Measurements from ENCODE around the gene EVA1A.

Gene EVA1A

DNA sequence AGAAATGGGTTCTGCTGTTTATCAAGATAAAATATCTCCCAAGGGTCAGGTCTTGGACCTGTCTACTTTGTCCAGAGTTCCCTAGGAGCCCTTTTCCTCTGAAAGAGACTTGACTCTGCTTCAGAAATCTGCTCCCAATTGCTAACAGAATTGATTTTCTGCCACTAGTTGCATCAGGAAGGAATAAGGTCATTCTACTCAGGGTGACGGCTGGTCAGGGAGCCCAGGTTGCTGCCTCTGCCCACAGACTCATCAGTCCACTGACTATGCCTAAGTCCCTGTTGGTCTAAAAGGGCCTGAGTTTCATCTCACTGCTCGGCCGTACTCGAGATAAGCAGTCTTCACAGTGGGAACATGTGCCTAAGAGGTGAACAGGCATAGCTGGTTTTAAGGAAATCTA is 61.2 kb downstream of the EVA1A start:
- H3K4me2 ChIP-seq (ENCODE audit: low read depth, low read length, poor library complexity, severe bottlenecking) = no peak overlapping the region
- no peaks in the 10 kb centered on the region for H3K9me2 ChIP-seq (replicated peaks; ENCODE audit: low read depth, low read length)
- peaks cover 4% of the 10 kb centered on the region for H3K4me1 ChIP-seq (ENCODE audit: insufficient read depth, low read length, poor library complexity, severe bottlenecking)
- no peak overlapping the region for H3K4me3 ChIP-seq (ENCODE audit: low read length, poor library complexity, severe bottlenecking)
- no peaks in the 10 kb centered on the region for H4K20me1 ChIP-seq (ENCODE audit: insufficient read depth, low read length, poor library complexity, severe bottlenecking)
- no peak overlapping the region for H2AFZ ChIP-seq (ENCODE audit: low read length)
- TF ChIP-seq EZH2phosphoT487 (IDR thresholded peaks at IDR 0.05; ENCODE audit: borderline replicate concordance) = no peak
- no peak for TF ChIP-seq CTCF (conservative IDR thresholded peaks at IDR 0.05; ENCODE audit: low read length)
- H3K36me3 ChIP-seq (ENCODE audit: insufficient read depth, low read length) = no peaks in the 10 kb centered on the region
- H3F3A ChIP-seq (ENCODE audit: low read depth) = no peaks in the 10 kb centered on the region
- H3K9ac ChIP-seq (ENCODE audit: low read depth, low read length, poor library complexity, severe bottlenecking) = no peak overlapping the region
- no peaks in the 10 kb centered on the region for H3K79me2 ChIP-seq (ENCODE audit: insufficient read depth, low read length)
- no peaks in the 10 kb centered on the region for H3K9me3 ChIP-seq (ENCODE audit: insufficient read depth, low read depth, low read length)
- H3K27me3 ChIP-seq (ENCODE audit: insufficient read depth, low read length, poor library complexity, severe bottlenecking) = no peaks in the 10 kb centered on the region

GRCh38 chr2:75498907-75499306 is 61.8 kb downstream of the EVA1A start:
- Histone ChIP-seq H3K4me3 (ENCODE audit: low read length, poor library complexity, severe bottlenecking) (no peak overlapping the region), H3K9me2 (replicated peaks; ENCODE audit: low read depth, low read length) (no peaks in the 10 kb centered on the region), H3K9ac (ENCODE audit: low read depth, low read length, poor library complexity, severe bottlenecking) (no peak overlapping the region), H3K4me2 (ENCODE audit: low read depth, low read length, poor library complexity, severe bottlenecking) (no peak overlapping the region), H3K27me3 (ENCODE audit: insufficient read depth, low read length, poor library complexity, severe bottlenecking) (no peaks in the 10 kb centered on the region), H2AFZ (ENCODE audit: low read length) (no peak overlapping the region), H3F3A (ENCODE audit: low read depth) (no peaks in the 10 kb centered on the region), H4K20me1 (ENCODE audit: insufficient read depth, low read length, poor library complexity, severe bottlenecking) (no peaks in the 10 kb centered on the region), H3K36me3 (ENCODE audit: insufficient read depth, low read length) (no peaks in the 10 kb centered on the region), H3K79me2 (ENCODE audit: insufficient read depth, low read length) (no peaks in the 10 kb centered on the region), H3K9me3 (ENCODE audit: insufficient read depth, low read depth, low read length) (no peaks in the 10 kb centered on the region), H3K4me1 (ENCODE audit: insufficient read depth, low read length, poor library complexity, severe bottlenecking) (peaks cover 4% of the 10 kb centered on the region)
- TF ChIP-seq EZH2phosphoT487 (IDR thresholded peaks at IDR 0.05; ENCODE audit: borderline replicate concordance) = no peak
- TF ChIP-seq CTCF (conservative IDR thresholded peaks at IDR 0.05; ENCODE audit: low read length) = no peak

- H3K9ac ChIP-seq (ENCODE audit: low read depth, low read length, poor library complexity, severe bottlenecking) = no peak overlapping the region
- no peak overlapping the region for H3K4me3 ChIP-seq (ENCODE audit: low read length, poor library complexity, severe bottlenecking)
- no peaks in the 10 kb centered on the region for H3K79me2 ChIP-seq (ENCODE audit: insufficient read depth, low read length)
- H3K4me2 ChIP-seq (ENCODE audit: low read depth, low read length, poor library complexity, severe bottlenecking) = no peak overlapping the region
- no peaks in the 10 kb centered on the region for H4K20me1 ChIP-seq (ENCODE audit: insufficient read depth, low read length, poor library complexity, severe bottlenecking)
- no peaks in the 10 kb centered on the region for H3F3A ChIP-seq (ENCODE audit: low read depth)
- no peaks in the 10 kb centered on the region for H3K36me3 ChIP-seq (ENCODE audit: insufficient read depth, low read length)
- no peak overlapping the region for H2AFZ ChIP-seq (ENCODE audit: low read length)
- H3K9me3 ChIP-seq (ENCODE audit: insufficient read depth, low read depth, low read length) = no peaks in the 10 kb centered on the region
- no peak for TF ChIP-seq EZH2phosphoT487 (IDR thresholded peaks at IDR 0.05; ENCODE audit: borderline replicate concordance)
- no peak for TF ChIP-seq CTCF (conservative IDR thresholded peaks at IDR 0.05; ENCODE audit: low read length)
- H3K9me2 ChIP-seq (replicated peaks; ENCODE audit: low read depth, low read length) = no peaks in the 10 kb centered on the region
- H3K27me3 ChIP-seq (ENCODE audit: insufficient read depth, low read length, poor library complexity, severe bottlenecking) = no peaks in the 10 kb centered on the region
- no peaks in the 10 kb centered on the region for H3K4me1 ChIP-seq (ENCODE audit: insufficient read depth, low read length, poor library complexity, severe bottlenecking)
These were observed 63.5 kb downstream of the EVA1A start for GRCh38 chr2:75497256-75497655.
